ENCODE results near the gene FLRT1.

Gene FLRT1, protein sequence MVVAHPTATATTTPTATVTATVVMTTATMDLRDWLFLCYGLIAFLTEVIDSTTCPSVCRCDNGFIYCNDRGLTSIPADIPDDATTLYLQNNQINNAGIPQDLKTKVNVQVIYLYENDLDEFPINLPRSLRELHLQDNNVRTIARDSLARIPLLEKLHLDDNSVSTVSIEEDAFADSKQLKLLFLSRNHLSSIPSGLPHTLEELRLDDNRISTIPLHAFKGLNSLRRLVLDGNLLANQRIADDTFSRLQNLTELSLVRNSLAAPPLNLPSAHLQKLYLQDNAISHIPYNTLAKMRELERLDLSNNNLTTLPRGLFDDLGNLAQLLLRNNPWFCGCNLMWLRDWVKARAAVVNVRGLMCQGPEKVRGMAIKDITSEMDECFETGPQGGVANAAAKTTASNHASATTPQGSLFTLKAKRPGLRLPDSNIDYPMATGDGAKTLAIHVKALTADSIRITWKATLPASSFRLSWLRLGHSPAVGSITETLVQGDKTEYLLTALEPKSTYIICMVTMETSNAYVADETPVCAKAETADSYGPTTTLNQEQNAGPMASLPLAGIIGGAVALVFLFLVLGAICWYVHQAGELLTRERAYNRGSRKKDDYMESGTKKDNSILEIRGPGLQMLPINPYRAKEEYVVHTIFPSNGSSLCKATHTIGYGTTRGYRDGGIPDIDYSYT

DNA sequence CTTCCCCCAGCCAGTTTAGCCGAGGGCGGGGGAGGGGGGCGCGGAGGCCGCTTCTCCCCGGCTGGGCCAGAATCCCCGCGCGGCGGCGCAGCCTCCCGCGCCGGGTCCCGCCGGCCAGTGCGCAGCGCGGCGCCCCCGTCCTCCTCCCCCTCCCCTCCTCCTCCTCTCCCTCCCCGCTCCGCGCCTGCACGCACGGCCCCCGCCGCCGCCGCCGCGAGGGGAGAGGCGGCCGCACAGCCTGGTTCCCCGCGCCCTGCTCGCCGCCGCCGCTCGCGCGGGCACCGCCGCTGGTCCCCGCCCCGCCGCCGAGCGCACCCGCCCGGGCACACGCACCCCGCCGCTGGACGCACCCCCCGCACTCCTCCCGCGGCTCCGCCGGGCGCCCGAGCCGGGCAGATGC, at the start of gene FLRT1:
Gene FLRT1, plus strand, starts transcription at position 356 of the 400 bp plus-strand sequence. CDS start 80,337 bp downstream, outside the sequence.
- in situ Hi-C loops (cut with MboI; ENCODE audit: low sequenced_read_pairs) = no loop called here

DNA sequence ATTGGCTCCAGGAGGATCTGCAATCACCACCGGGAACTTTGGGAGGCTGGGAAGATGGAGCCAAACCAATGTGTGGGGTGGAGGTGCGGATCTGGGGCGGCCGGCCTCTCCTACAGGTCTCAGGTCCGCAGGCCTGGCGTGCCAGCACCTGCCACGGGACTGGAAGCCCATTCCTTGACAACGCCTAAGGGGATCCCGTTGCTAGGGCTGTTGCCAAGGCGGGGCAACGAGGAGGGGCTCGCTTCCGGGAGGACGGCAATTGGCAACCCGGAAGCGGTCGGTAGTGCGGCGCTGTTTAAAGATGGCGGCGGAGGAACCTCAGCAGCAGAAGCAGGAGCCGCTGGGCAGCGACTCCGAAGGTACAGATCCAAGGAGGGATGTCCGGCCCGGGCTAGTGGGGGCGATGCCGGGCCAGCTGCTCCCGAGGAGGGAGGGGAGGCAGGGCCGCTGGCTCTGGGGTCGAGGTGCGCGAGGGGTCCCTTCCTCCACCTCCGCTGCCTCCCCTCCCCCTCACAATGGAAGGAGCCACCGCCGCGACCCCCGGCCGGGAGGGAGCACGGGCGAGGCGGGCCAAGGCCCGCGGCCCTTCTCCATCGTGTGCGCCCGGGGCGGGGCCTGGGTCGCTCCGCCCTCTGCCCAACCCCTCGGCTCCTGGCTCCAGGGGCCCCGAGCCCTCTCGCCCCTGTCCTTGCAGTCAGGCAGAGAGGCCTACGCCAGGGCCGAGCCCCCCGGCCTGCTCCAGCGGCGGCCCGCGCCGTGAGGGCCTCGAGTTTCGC, 49.4 kb upstream of the FLRT1 start, which contains the start of gene OTUB1:
Gene OTUB1, plus strand, starts transcription at position 283 of the 776 bp plus-strand sequence. Its CDS starts 19 bp downstream, at position 302.
- in situ Hi-C loops (cut with MboI; ENCODE audit: low sequenced_read_pairs) = no loop called here

DNA sequence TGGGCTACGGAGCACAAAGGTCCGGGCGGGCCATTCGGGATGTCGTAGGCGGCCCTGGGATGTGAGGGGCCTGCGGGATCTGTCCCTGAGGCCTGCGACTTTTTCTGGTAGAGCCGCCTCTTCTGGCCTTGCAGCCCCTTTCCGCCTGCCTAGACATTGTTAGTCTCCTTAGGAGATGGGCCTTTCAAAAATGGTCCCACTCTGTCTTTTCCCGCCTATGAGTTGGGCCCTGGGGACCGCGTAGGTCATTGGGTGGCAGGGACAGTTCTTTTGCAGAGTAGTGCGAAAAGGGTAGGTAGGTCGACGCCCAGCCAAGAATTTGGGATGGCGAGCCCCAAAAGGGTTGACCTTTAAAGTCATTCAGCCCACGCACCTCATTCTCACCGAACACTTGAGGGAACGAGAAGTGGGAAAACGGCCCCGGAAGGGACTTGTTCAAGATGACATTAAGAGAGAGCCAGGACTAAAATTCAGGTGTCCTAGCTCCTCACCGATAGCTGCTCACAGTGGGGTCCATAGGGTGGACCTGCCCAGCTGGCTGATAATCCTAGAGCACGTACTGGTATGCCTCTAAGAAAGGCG, 48.7 kb upstream of the FLRT1 start:
- in situ Hi-C loops (cut with MboI; ENCODE audit: low sequenced_read_pairs) = no loop called here

DNA sequence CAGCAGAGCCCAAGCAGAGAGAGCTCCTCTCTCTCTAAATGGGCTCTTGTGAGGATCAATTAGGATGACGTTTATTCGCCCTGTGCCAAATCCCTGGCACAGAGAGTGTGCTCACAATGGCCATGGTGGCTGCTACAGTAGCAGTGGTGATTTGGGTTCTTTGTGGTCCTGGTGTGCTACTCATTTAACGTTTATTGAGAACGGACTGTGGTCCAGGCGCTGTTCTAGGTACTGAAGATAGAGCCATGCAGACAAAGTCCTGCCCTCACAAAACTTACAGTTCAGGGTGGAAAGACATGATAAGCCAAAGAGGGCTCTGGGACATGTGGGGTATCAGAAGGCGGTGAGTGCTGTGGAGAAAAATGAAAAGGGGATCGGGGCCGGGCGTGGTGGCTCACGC, 44.2 kb upstream of the FLRT1 start:
- in situ Hi-C loops (cut with MboI; ENCODE audit: low sequenced_read_pairs) = no loop called here

DNA sequence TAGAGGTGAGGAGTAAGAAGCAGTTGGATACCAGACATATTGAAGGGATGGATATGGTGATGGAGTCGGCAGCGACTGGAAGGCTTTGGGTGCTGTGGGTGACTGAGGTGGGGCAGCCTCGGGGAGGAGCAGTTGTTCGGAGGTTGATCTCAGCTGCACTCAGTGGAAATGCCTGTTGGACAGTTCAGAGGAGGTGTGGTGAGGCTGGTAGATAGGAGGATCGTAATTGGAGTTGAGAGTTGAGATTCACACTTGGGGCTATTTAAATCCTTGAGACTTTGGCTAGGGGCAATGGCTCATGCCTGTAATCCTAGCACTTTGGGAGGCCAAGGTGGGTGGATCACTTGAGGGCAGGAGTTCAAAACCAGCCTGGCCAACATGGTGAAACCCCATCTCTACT, 42.6 kb upstream of the FLRT1 start:
- in situ Hi-C loops (cut with MboI; ENCODE audit: low sequenced_read_pairs) = no loop called here

DNA sequence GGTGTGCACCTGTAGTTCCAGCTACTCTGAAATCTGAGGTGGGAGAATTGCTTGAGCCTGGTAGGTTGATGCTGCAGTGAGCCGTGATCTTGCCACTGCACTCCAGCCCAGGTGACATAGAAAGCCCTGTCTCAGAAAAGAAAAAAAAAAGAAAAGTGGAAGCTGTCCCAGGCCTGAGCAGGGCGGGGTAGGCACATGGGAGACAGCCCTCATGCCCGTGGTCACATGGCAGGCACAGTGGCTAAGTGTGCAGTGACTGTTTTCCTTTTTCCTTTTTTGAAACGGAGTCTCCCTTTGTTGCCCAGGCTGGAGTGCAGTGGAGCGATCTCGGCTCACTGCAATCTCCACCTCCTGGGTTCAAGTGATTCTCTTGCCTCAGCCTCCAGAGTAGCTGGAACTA, 41.7 kb upstream of the FLRT1 start:
- in situ Hi-C loops (cut with MboI; ENCODE audit: low sequenced_read_pairs) = no loop called here

DNA sequence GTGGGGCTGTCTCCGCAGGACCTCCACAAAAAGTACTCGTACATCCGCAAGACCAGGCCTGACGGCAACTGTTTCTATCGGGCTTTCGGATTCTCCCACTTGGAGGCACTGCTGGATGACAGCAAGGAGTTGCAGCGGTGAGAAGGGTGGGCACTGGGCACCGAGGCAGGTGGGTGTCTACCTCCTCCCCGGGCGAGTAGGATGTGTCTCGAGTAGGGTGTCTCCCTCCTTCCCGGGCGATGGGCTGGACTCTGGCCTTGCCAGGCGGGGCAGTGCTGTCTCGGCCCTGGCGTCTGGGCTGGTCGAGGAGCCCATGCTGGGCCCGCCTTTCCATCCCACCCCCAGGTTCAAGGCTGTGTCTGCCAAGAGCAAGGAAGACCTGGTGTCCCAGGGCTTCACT, 39.2 kb upstream of the FLRT1 start:
- in situ Hi-C loops (cut with MboI; ENCODE audit: low sequenced_read_pairs) = no loop called here

DNA sequence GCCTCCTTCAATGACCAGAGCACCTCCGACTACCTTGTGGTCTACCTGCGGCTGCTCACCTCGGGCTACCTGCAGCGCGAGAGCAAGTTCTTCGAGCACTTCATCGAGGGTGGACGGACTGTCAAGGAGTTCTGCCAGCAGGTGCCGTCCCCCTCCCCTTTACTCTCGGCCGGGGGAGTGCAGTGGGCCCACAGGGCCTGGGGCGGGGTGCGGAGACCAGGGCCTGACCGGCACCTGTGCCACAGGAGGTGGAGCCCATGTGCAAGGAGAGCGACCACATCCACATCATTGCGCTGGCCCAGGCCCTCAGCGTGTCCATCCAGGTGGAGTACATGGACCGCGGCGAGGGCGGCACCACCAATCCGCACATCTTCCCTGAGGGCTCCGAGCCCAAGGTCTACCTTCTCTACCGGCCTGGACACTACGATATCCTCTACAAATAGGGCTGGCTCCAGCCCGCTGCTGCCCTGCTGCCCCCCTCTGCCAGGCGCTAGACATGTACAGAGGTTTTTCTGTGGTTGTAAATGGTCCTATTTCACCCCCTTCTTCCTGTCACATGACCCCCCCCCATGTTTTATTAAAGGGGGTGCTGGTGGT, 38.5 kb upstream of the FLRT1 start:
- in situ Hi-C loops (cut with MboI; ENCODE audit: low sequenced_read_pairs) = no loop called here

DNA sequence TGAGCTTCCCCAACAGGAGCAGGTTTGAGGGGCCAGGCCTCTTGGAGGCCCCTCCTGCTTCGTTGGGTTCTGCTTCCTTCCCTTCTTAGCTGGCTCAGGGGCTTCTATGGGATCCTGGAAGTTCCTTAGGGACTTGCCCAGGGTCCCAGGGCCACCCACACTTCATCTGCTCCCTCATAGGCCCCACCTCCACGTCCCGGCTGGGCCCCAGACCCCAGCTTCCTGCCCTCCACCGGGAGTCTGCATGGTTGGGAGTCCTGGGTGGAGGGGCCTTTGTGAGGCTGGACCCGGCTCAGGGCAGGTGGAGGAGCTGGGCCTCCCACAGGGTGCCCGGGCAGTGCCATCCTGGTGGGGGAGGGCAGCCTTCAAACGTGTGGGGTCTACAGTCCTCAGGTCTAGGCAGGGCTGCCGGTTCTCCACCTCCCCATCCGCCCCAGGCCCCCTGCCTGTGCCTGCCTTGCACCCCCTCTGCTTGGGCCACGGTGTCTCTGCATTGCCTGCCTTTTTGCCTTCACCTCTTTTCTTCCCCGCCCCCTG, 37.9 kb upstream of the FLRT1 start:
- in situ Hi-C loops (cut with MboI; ENCODE audit: low sequenced_read_pairs) = no loop called here

DNA sequence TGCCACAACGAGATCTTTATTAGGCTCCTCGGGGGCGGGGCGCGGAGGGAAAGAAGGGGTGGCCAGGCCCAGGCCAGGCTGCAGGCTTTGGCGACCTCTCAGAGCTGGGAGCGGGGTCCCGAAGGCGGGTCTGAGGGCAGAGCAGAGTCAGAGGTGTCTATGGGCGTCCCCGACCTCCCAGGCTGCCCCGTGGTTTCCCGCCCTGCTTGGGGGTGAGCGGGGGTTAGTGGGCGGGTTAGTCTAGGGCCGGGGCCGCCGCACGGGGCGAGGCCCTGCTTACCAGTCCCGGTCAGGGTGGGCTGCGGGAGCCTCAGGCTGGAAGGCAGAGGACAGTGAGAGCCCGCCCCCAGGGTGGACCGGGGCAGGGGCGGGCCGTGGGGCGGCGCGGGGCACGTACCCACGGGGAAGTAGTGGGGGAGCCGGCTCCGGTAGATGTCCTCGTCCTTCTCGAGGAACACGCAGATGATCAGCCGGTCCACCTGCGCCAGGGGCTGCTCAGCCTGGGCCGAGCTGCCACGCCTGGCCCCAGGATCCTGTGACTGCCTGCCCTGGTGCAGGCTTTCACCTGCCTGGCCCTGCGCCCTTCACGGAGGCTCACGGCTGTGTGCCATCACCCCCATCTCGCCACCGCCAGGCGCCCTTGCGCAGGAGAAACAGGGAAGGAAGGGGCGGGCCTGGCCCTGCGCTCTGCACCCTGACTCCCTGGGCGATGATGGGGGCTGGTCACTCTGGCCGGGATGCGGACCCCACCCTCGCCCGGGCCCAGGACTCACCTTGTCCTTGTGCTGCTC, 37.0 kb upstream of the FLRT1 start:
- in situ Hi-C loops (cut with MboI; ENCODE audit: low sequenced_read_pairs) = no loop called here

DNA sequence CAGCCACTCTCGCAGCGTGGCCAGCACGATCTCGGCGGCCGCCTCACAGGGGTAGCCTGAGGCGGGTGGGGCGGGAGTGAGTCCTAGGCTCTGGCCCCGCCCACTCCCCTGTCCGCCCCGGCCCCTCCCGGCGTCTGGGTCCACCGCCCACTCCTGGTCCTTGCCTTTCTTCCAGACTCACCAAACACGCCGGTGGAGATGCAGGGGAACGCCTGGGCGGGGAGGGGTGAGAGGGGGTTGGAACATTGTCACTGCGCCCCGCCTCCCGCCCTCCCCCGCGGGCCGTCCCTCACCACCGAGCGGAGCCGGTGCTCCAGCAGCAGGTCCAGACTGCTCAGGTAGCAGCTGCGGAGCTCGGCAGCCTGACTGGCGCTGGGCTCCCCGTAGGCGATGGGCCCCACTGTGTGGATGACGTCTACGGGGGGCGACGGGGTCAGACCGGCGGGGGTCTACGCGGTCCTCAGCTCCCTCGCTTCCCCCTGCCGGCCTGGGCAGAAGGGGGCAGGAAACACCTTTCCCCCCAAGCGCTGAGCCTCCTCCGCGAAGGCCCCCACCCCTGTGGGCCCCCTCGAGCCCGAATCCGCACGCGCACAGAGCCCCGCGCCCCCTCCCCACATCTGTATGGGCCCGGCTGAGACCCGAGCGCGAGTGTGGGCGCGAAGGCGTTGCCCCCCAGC, 36.2 kb upstream of the FLRT1 start:
- in situ Hi-C loops (cut with MboI; ENCODE audit: low sequenced_read_pairs) = no loop called here

DNA sequence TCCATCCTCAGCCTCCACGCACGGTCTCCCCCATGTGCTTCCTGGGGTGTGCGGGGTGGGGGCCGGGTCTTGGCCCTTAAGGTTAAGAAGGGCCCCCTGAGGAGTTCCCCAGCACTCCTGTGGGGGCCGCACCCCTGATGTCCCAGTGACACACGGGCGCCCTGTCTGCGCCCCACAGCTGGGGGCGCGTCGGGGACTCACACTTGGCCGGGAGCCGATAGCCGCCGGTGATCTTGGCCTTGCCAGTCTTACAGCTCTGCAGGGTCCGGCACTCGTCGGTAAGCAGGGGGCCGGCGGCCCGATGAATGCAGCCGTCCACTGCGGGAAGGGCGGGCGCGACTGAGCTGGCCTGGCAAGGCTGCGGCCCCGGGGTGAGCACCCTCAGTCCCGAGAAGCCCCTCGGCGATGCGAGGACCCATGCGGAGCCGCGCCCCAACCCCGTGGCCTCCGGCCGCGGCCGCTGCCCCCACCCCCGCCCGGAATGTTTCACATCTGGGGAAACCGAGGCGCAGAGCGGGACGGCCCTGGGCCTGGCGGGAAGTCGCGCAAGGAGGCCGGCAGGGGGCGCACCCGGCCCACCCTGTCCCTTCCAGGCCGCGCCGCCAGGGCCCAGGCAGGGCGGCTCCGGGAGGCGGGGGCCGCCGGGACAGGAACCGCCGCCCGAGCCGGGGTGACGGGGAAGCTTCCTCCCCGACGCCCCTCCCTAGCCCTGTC, 35.5 kb upstream of the FLRT1 start:
- in situ Hi-C loops (cut with MboI; ENCODE audit: low sequenced_read_pairs) = no loop called here

DNA sequence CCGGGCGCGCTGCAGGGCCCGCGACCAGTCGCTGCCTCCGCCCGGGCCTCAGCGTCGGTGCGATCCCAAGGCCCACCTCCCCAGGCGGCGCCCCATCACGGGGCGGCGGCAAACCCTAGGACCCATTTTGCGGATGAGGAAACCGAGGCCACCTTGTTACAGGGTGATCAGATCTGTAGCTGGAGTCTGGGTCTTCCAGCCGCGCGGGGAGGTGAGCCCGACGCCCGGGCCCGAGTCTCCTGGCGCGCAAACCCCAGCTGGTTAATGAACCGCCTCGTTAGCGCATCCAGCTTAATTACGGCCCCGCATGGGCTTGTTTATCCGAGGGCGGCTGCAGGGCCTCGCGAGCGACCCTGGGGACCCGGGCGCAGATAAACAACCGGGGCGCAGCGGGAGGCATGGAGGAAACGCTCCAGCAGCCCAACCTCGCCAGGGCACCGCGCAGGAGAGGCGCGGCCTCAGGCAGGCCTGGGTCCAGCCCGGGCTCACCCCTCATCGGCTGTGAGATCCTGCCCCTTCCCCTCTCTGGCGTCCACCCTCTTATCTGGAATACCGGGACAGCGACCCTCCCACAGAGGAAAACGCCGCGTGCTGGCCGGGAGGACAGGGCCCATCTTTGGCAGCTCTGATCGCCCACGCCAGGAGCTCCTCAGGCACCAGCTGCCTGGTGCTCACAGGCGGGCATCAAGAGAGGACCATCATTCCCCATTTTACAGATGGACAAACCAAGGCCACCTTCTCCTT, 34.8 kb upstream of the FLRT1 start:
- in situ Hi-C loops (cut with MboI; ENCODE audit: low sequenced_read_pairs) = no loop called here

DNA sequence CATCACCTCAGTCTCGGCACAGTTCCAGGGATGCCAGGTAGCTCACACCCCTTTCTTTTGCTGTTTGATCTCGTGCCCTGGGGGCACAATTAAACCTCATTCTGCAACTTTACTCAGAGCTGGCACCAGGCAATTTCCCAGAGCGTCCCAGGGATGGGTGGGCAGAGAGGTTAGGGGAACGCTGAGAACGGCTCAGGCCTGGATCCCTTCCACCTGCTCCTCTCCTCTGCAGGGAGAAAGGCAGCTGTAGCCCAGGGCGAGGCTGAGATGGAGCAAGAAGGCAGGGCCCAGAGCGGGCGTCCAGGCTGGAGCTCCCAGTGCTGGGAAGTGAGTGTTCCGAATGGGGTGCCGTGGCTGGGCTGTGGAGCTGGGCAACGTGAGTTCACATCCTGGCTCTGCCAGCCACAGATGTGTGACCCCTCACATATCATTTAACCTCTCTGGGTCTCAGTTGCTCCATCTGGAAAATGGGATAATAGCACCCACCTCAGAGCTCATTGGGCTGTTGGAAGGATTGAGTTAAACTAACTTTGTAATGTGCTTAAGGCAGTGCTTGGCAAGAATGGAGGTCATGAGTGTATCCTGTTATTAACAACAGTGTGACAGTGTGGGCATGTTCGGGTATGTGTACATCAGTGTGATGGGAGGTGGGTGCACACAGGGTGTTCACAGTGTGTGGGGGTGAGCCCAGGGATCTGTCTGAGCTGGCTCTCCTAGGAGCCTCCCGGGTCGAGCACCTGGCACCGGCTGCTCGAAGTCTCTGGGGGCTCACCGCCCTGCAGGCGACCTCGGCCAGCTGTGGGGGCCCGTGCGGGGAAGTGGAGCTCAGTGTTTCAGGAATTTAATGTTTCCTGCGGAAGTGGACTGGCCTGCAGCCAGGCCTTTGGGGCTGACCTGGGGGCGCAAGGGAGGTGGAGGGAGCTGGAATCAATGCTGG, 34.0 kb upstream of the FLRT1 start:
- in situ Hi-C loops (cut with MboI; ENCODE audit: low sequenced_read_pairs) = no loop called here

DNA sequence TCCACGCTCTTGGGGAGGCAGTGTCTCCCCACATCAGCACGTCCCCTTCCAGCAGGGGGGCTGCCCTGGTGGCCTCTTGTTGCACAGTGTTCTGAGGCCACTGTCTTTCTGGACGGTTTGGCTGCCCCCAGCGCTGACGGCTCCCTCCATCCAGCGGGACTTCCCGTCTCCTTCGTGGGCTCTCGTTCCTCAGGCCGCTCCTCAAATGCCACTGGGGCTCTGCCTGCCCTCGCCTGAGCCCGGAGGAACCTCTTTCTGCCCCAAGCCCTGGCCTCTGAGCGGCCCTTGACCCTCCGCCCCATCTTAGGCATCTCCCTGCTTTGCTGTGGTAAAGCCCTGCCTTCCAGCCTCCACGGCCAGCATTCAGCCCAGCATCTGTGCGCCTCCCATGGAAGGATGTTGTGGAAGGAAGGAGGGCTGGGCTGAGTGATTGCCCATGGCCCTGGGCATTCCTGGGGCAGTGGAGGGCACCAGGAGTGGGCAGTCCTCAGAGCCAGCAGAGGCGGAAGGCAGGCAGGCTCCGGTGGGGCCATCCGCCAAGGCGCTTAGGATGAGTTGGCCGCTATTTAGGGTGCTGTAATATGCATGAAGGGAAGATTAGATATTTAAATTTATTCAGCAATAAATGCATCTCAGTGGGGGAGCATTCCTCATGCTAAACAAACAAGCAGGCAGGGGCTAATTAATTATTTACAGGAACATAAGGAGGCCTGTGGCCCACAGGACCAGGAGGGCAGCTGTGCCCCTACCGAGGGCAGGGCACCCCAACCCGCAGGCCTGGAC, 31.7 kb upstream of the FLRT1 start:
- in situ Hi-C loops (cut with MboI; ENCODE audit: low sequenced_read_pairs) = no loop called here

DNA sequence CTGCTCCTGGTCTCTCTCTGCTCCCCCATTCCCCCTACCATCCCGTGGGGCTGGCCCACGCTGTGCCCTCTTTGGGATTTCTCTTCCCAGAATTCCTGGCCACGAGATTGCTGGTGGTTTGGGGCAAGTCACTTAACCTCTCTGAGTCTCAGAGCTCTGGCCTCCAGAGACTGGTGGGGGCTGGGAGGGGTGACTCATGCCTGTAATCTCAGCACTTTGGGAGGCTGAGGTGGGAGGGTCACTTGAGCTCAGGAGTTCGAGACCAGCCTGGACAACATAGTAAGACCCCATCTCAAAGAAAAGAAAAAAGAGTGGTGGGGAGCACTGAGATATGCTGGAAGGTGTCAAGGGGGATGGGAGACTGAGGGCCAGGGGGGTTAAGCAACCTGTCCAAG, 31.1 kb upstream of the FLRT1 start:
- in situ Hi-C loops (cut with MboI; ENCODE audit: low sequenced_read_pairs) = no loop called here
